HG03460 (cell line): Measurements from ENCODE around the gene VPS13A.
"Not testable (repeated sequence)": the region's sequence is repeated elsewhere in the genome, so short reads cannot be mapped to it uniquely, and the experiment has no call there.

ENCODE experiments used
- ATAC-seq: cut with Tn5 transposase; IDR thresholded peaks from one replicate; pipeline ENCODE4 v1.9.1; 2021; ENCODE audit not compliant: unreplicated experiment

The VPS13A gene

DNA sequence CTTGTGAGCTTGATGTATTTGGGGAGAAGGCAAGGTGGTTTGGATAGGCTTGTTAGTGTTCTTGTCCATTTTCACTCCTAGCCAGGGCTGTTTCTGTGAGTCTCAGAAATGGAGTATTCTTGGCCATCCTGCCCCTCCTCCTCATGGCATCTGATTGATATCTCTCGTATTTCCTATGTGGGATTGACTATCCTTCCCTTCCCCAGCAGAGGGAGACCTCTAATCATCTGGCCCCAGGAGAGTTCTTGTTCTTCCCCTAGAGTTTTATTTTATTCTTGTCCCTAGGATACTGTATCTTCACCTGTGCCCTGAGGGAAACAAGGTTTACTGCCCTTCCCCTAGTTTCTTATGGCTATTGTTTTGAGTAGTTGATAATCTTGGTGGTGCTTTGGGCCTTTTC lies 114.4 kb downstream of the VPS13A start:
- ATAC-seq, result no peak

DNA sequence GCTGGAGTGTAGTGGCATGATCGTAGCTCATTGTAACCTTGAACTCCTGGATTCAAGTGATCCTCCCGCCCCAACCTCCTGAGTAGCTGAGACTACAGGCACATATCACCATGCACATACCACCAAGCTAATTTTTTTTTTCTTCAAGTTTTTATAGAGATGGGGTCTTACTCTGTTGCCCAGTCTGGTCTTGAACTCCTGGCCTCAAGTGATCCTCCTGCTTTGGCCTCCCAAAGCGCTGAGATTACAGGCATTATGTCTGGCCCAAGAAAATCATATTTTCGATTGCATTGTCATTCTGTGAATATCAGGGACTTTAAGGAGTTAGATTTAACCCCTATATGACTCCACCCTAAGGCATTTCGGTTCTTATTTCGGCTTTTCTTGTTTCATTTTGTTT lies 116.6 kb downstream of the VPS13A start:
- ATAC-seq, result no peak

DNA sequence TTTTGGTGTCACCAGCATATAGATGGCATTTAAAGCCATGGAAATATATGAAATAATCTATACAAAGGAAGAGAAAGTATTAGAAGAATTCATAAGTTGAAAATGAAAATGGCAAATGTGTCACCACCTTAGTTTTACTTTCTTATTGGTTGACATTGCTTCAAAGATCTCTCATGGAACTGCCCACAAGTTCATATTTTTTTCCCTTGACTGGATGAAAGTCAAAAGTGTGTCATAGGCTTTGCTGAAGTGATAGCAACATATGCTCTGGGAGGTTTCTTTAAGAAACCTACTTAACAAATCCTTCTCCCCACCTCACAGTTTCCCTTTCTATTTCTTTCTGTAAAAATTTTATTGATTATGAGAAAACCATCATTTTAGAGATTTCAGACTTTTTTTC lies 127.2 kb downstream of the VPS13A start:
- ATAC-seq, result no peak

DNA sequence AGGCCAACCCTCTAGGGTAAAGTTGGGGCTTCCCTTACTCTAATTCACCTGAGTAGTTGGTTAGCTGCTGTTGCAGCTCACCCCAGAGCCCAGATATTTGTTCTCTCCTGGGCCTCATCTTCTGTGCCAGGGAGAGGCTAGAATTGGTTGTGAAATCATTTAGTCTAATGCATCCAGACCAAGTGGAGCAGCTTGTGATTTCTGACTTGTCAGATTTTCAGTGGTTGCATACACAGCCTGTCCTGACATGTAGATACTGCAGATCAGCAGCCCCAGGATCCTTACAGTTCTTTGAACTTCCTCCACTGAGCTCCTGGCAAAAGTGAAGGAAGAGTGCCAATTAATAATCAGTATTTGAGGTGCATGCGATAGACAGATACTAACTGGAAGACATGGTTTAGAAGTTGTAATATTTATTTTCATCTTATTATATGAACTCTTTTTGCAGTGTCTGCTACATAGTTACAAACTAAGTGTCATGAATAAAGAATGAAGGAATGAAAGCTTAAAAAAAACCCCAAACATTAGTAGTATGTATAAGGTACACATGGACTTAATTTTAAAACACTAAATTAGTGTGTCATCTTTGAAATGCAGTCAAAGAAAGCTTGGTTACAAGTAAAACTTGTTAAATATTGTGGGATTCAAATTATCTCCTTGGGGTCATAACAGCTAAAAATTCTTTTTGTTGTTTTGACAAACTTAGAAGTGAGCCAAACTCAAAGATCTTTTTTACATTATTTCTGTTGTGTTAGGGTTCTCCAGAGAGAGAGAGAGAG lies 128.5 kb downstream of the VPS13A start:
- no peak for ATAC-seq

DNA sequence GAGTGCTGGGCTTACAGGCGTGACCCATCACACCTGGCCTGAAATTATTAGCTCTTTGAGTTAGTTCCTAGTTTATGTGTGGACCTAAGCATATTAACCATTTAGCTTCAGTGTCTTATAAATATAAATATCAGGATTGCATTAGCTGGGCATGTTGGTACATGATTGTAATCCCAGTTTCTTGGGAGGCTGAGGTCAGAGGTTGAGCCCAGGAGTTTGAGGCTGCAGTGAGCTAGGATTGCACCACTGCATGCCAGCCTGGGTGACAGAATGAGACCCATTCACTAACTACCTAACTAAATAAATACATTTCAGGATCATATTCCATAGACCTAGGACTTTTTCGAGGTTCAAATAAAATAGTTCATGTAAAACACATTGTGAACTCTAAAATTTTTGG lies 129.8 kb downstream of the VPS13A start:
- no peak for ATAC-seq

DNA sequence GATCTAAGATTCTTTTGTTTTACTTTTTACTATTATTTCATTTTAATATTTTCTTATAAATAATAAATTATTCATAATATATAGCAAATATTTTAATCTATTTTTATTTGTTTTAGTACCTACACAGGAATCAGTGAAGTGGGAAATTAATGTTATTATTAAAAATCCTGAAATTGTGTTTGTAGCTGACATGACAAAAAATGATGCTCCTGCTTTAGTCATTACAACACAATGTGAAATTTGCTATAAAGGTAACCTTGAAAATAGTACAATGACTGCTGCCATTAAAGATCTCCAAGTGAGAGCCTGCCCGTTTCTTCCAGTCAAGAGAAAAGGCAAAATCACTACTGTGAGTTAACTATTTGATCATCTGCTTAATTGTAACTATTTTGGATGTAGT lies 138.7 kb downstream of the VPS13A start:
- no peak for ATAC-seq

DNA sequence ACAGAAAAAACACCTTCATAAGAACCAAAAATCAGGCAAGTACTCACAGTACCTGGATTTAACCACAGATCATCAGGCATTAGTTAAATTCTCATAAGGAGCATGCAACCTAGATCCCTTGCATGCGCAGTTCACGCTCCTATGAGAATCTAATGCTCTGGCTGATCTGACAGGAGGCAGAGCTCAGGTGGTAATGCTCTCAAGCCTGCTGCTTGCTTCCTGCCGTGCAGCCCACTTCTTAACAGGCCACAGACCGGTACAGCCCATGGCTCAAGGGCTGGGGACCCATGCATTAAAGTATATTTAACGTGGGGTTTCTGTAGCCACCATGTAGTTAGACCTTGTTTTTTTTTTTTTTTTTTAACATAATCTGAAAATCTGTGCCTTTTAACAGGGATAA lies 147.7 kb downstream of the VPS13A start:
- no peak for ATAC-seq

DNA sequence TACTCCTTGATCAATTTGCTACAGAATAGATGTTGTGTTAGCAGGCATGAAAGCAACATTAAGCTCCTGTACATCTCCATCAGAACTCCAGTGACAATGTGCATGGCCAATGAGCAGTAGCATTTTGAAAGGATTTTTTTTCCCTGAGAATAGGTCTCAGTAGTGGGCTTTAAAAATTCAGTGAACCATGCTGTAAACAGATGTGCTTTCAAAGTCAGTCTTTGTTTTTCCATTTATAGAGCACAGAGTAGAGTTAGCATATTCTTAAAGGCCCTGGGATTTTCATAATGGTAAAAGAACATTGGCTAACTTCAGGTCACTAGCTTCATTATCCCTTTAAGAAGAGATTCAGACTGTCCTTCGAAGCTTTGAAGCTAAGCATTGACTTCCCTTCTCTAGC lies 150.8 kb downstream of the VPS13A start:
- ATAC-seq, result no peak

DNA sequence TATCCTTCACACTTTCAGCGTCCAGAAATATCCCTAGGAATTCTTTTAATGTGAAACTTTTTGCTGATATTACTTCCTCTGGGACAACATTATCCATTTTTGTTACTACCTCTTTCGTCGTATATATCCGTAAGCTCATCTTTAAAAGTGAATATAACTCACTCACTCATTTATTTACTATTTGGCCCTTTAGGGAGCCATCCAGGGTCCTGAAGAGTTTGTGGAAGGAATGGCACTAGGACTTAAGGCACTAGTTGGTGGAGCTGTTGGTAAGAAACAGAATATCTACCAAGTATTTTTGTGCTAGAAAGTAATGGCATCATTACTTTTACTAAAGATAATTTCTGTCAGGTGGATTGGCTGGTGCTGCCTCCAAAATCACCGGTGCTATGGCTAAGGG lies 192.7 kb downstream of the VPS13A start:
- no peak for ATAC-seq

DNA sequence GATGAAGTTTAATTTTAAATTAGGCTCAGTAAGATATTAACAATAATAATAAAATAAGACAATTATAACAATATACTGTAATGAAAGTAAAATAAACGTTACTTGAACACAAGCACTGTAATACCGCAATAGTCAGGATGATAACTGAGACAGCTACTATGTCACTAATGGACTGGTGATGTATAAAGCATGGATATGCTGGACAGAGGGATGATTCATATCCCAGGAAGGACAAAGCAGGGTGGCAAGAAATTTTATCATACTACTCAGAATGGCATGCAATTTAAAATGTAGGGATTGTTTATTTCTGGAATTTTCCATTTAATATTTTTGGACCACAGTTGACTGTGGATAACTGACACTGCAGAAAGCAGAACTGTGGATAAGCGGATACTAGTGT lies 196.9 kb downstream of the VPS13A start:
- no peak for ATAC-seq

DNA sequence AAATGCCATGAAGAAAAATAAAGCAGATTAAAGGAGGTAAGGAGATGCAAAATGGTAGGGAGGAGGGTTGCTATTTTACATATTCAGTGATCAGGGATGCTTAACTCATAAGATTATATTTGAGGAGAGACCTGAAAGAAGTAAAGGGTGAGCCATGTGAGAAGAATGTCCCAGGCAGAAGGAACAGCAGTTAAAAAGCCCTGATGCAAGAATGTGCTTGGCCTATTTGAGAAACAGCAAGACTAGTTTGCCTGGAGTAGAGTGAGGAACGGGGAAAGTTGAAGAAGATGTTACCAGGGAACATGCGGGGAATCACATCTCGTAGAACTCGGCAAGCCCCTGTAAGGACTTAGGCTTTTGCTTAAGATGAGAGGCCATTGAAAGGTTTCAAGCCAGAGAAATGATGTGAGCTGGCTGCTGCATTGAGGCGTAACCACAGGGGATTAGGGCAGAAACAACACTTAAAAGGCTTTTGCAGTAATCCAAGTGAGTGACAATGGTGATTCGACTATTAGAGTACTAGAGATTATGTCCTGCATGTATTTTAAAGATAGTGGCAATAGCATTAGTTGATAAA lies 198.7 kb downstream of the VPS13A start:
- no peak for ATAC-seq

DNA sequence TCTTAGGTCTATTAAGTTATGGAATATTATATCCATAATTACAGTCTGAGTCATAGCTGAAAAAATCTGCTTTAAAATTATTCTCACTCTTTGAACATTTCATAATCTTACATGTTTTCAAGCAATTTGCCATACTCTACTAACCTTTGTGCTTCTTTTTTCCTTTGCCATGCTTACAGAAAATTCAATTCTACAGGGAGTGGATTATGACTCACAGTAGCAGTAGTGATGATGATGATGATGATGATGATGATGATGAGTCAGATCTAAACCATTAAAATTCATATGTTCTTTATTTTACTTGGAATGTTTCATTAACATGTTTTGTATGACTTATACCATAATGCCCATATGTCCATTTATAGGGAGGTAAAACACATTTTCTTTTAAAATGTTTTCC lies 207.1 kb downstream of the VPS13A start:
- ATAC-seq, result no peak

DNA sequence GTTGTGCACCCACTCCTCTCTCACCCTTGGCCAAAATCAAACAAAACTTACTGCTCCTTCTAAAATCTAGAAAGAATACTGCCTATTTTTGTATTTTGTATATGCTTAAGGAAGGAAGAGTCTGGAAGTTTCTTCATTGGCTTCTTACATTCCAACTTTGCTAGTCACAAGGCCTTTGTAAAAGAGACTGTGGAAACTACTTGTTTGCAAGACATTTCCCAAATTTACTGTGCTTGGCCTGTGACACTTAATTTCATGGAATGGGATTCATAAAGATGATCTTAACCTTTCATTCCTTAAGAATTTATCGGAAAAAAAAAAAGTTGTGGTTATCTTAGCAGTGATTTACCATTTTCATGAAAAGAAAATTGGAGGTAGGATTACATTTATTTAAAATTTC lies 208.9 kb downstream of the VPS13A start:
- no peak for ATAC-seq

DNA sequence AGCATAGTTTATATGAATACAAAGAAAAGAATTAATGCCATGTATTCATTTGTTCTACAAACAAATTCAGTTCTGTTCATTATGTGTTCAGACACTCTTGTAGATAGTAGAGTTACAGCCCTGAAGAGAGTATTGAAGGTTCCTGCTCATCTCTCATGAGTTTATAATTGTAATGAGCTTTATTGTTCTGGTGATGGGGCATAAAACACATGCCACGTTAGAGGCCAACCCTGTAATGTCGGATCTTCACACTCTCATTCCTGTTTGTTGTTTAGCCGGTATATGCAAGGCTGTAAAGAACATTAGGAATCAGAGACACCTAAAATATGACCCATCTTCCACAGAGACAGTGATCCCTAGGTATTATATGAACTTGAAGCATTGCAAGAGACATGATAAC lies 214.5 kb downstream of the VPS13A start:
- ATAC-seq, result no peak

DNA sequence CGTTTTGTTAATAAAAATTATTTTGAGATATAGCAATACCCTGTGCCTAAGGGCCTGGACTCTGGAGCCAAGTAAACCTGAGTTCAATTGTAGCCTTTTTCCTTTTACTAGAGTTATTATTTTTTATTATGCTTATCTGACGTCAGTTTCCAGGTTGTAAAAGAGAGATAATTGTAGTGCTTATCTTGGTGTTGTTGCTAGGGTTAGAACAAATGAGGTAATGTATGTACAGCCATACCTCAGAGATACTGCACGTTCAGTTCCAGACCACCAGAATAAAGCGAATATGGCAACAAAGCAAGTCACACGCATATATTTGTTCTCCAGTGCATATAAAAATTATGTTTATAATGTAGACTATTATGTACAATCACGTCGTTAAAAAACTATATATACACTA lies 215.0 kb downstream of the VPS13A start:
- ATAC-seq, result no peak

DNA sequence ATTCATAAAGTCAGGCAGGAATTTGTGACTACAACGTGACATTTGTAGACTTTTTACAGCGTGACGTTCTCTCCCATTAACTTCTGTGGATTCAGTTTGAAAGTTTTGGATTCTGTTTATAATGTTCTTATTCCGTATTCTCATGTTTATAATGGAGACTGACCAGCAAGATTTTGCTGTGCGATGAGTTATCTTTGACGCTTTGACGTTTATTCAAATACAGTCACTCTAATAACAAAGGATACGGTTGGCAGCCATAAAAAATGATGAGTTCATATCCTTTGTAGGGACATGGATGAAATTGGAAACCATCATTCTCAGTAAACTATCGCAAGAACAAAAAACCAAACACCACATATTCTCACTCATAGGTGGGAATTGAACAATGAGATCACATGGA lies 221.2 kb downstream of the VPS13A start:
- ATAC-seq, result not testable (repeated sequence)

DNA sequence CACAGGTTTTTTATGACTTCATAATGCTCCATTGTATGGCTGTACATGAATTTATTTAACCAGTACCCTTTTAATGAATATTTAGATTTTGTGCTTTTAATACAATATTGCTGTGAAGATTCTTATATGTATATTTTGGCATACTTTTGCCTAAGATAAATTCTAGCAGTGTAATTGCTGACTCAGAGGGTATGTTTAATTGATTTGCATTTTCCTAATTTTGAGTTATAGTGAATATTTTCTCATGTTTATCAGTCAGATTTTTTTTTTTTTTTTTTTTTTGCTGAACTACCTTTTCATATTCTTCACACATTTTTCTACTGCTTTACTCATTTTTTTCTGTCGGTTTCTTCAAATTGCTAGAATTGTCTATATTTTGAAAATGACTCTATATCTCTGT lies 222.6 kb downstream of the VPS13A start:
- ATAC-seq, result no peak

DNA sequence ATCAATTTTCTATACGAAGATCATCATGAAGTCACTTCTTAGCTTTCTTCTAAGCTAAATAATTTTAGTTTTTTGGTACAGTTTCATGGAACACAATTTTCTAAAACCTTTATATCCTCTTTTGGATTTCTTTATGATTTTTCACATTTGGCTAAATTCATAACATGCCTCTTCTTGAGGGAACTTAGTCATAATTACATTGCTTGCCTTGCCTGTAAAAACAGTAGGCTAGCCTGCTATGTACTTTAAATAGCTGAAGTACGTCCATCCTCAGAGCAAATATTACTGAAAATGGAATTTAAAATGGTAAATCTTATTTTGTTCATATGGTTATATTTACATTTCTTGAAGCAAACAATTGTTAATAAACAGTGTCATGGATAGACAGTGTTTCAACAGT lies 225.0 kb downstream of the VPS13A start:
- no peak for ATAC-seq

DNA sequence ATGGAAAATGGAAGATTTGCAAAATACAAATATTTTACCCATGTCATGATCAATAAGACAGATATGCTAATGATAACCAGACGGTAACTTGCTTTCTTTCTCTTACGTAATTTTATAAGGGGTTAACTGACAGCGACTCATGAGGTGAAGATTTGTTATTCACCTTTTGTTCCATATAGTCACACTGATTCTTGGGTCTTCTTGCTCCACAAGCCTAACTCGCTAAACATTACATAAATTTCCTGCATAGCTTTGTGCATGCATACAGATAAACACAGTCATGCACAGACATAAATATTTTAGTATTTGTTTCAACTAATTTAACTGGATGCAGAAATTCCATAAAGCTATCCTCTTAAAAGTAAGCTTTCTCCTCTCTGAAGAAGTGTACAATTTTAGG lies 225.9 kb downstream of the VPS13A start:
- ATAC-seq, result no peak

DNA sequence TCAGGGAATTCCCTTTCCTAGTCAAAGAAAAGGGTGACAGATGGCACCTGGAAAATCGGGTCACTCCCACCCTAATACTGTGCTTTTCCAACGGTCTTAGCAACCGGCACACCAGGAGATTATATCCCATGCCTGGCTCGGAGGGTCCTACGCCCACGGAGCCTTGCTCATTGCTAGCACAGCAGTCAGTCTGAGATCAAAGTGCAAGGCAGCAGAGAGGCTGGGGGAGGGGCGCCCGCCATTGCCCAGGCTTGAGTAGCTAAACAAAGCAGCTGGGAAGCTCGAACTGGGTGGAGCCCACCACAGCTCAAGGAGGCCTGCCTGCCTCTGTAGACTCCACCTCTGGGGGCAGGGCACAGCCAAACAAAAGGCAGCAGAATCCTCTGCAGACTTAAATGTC lies 231.2 kb downstream of the VPS13A start:
- not testable (repeated sequence) for ATAC-seq

DNA sequence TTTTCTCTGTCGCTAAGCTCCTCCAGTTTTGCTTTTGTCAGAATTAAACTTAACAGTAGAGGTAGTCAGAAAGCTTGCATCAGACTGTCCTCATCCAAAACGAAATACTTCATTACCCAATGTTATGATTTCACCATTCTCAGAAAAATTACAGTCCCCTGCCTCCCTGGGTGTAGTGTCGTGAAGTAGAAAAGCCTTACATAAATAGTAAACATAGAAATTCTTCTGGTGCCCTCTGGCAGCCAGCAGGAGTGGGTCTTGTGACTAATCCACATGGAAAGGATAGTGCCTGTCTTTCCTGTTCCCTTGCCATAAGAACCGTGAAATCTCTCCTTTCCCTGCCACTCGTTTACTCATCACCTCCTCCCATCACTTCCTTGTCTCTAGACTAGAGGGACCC lies 240.2 kb downstream of the VPS13A start:
- no peak for ATAC-seq

DNA sequence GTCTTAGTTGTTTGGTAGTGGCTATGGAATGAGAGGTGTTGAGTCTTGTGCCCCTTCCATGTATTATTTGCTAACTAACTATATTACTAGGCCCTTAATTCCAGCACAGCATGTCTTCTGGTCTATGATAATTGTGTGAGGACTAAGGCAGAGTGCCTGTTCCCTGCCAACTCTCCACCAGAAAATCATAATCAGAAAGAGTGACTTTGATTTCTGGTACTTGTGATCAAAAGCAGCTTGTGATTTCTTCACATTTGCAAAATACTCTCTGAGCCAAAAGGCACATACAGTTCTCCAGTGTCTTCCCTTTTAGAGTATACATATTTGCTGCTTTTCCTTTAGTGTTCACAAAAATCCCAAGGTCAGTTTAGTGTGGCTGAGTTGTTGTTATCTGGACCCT lies 240.9 kb downstream of the VPS13A start:
- ATAC-seq, result no peak

DNA sequence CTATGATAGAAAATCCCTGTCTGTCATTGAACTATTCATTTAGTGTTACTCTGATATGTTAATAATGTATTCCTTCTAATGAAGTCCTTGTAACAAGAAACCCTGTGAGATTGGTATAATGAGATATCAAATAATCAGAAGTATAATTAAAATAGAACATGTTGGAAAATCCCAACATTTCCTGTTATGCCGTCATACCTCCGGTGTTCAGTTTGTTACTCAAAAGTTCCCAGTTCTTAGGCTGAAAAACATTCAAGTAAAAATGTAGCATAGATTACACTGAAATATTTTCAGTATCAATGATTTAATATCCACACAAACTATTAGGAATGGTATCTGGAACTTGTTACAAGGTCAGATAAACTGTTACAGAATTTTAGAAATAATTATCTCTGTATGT lies 243.3 kb downstream of the VPS13A start:
- no peak for ATAC-seq
